Stimulated activated CD8-positive, alpha-beta memory T cell treated with anti-CD3 and anti-CD28 coated beads, Interleukin-12 subunit alpha, Interleukin-12 subunit beta, amount 100 ng/mL, for 24 hours (primary cell): Measurements from ENCODE around the gene MRPL28.
"Not testable (repeated sequence)": the region's sequence is repeated elsewhere in the genome, so short reads cannot be mapped to it uniquely, and the experiment has no call there.

Source experiments
- DNase-seq: peaks from one replicate; pipeline ENCODE4 v3.0.0-alpha.2; 2020; ENCODE audit errors: extremely low read depth

MRPL28 gene

DNA sequence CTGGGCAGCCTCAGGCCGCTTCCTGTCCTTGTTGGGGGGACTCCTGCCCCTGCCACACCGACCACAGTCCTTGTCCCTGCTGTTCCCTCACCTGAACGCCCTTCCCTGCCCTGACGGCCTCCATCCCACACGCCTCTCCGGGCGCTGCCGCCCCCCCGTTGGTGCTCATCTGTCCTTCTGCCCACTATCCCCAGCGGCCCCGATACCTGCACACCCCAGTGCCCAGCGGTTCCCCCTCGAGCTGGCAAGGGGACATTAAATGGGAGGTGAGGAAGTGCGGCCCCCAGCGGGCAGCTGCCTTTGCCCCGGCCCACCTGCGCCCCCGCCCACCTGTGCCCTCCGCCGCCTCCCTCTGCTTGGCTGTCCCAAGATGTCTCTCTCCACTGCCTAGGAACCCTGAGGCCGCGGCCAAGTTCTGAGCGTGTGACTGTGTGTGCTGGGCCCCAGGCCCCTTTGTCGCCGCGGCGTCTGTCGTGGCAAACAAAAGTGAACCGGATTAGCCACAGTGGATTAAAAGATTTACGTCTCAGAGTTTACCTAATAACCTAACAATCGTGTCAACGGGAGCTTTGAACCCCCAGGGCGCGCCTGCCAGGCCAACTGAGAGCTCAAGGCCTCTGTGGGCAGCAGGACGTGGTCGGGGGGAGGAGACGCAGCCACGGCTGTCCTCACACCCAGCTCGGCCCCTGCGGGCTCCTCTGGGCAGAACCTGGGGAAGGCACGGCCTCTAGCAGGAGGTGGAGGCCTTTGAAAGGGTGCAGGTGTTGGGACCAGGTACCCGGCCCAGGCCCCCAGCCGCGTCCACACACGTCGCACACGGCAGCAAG lies 10.3 kb downstream of the MRPL28 start:
- DNase-seq = no peak

DNA sequence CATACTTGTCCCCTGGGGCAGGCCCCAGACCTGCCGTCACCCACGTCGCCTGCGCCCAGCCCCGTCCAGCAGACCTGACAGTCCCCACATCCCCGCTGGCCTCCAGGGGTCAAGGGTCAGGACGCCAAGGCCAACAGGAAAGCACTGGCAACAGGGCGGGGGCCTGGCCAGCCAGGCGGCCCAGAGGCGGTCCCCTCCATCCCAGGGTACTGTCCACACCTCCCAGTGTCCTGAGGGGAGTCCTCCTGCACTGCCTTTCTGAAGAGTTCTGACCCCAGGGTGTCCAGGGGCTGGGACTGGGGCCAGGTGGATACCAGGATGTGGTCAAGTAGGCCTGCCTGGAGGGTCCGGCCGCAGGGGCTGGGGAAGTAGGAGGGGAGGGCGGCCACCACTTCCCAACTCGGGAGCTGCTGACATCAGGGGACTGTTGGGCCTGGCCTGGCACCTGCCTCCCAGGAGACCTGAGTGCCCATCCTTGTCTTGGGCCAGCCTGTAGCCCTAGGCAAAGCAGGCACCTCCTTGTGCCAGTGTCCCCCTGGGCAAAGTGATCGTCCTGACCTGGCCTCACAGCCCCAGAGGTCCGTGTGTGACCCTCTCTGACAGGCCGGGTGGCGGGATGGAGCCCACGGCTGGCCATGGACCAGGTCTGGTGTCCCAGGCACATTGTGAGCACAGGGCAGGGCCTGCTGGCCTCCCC lies 11.1 kb downstream of the MRPL28 start:
- DNase-seq = no peak

DNA sequence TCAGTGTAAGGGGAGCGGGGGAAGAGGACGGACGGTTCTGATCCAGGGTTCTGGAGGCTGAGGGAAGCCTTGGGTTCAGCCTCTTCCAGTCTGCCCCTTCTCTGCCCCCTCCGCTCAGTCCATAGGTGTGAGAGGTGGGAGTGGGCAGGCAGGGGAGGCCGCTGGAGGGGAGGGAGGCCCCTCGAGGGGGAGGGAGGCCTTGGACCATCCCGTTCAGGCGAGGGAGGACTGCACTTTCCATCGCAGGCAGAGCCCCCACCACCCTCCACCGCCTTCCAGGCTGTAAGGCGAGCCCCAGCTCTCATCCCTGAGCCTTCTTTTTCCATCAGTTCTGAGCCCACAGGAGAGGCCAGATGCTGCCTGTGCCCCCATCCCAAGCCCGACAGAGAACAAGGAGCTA lies 13.6 kb downstream of the MRPL28 start:
- no peak for DNase-seq

DNA sequence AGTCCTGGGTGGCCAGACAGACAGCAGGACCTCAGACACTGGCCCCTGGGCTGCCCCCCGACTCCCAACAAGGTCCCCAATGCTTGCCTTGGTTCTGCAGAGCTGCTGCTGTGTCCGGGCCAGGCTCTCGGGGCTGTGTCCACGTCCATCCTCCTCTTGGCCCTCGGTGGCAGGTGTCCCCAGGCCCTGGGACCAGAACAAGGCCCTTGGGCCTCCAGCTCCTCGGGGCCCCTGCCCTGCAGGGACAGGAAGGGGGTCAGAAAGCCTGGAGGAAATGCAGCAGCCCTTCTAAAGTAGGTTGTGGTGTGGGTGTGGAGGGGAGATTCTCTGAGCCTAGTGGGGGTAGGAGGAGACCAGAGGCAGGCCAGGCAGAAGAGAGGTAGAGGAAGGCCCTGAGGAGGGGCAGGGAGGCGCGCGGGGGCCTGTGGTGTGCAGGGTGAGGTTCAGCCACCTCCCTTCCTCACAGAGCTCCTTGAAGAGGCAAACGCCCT lies 15.3 kb downstream of the MRPL28 start:
- no peak for DNase-seq

DNA sequence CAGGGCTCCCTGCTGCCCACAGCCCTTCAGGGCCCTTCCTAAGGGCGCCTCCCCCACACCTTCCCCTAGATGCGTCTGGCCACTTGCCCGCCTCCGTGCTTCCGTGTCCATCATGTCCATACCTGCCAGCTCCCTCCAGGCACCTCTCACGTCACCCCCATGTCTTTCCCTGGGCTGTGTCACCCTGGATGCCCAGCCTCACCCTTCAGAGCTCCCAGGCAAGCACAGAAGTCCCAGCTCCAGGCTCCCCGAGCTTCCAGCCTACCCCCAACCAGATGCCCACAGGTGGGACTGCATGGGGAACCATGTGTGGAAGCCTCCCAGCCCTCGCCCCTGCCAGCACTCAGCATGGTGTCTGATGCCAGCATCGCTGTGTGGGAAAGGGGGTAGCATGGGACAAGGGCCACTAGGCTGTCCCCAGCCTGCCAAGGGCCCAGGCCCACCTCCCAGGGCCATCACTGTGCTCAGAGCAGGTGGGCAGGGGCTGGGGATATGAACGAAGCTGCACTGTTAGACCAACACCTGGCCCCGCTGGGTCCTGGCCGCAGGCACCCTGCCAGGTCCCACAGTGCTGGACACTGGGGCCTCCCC lies 16.0 kb downstream of the MRPL28 start:
- no peak for DNase-seq

DNA sequence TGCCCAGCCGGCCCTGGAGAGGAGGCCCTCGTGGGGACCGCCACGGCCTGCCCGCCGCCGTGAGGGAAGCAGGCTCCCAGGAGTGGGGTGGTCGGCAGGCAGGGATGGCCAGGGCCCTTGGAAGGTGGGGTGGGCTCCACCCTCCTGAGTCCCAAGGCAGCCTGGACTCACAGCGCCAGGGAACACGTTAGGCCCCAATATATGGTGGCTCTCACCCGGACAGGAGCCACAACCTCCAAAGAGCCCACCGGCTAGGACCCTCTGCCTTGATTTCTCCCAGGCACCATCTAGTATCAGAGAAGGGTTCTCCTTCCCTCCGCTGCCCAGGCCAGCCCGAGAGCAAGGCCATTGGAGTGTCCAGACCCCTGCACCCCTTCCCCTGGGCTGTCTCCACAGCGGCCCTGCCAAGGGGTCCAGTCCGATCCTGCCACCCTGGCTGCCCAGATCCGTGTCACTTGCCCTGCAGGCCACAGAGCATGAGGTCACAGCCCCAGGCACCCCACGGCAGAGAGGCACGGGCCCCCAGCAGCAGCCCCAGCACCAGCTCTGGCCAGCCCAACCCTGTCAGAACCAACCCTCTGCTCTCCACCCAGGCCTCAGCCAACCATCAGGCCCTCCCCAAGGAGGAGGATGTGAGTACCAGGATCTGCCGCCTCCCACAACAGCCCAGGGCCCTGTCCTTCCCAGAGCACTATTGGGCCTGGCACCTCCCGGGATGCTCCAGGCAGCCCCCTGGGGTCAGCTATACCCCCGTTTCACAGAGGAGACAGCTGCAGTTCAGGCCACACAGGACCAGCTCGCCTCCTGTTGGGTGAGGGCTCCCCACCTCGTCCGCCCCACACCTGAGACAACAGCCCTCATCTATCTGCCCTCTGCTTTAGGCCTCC lies 16.7 kb downstream of the MRPL28 start:
- DNase-seq = no peak

DNA sequence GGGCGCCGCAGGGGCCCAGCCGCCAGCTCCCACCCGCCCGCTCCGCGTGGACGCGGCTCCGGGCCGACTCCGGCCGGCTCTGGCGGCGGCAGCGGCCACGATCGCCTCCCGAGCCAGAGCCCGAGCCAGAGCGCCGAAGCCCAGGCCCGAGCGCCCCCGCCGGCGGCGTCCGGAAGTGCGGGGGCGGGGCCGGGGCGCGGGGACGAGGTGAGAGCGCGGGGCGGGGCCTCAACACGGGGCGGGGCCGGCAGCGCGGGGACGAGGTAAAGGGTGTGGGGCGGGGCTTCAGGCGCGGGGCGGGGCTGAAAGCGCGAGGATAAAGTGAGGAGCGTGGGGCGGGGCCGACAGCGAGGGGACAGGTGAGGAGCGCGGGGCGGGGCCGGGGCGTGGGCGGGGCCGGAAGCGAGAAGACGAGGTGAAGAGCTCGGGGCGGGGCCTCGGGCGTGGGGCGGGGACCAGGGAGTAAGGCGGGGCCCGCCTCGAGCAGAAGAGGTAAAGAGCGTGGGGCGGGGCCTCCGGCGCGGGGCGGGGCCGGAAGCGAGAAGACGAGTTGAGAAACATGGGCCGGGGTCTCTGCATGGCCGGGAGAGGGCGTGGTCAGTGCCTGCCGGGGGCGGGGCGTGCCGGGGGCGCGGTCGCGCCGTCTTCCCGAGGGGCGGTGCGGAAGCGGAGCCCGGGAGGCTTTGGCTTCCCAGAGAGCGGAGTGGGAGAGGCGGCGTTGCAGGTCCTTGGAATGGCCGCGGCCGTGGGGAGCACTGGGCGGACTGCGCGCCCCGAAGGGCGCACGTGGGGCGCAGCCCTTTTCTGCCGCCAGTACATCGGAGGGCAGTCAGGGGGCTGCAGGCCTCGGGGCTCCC lies 17.6 kb downstream of the MRPL28 start, which contains the start of gene AXIN1:
Gene AXIN1, minus strand, starts transcription at position 177 of the 857 bp plus-strand sequence. CDS start 5,698 bp downstream, outside the sequence.
- DNase-seq = peak; percentile 100

DNA sequence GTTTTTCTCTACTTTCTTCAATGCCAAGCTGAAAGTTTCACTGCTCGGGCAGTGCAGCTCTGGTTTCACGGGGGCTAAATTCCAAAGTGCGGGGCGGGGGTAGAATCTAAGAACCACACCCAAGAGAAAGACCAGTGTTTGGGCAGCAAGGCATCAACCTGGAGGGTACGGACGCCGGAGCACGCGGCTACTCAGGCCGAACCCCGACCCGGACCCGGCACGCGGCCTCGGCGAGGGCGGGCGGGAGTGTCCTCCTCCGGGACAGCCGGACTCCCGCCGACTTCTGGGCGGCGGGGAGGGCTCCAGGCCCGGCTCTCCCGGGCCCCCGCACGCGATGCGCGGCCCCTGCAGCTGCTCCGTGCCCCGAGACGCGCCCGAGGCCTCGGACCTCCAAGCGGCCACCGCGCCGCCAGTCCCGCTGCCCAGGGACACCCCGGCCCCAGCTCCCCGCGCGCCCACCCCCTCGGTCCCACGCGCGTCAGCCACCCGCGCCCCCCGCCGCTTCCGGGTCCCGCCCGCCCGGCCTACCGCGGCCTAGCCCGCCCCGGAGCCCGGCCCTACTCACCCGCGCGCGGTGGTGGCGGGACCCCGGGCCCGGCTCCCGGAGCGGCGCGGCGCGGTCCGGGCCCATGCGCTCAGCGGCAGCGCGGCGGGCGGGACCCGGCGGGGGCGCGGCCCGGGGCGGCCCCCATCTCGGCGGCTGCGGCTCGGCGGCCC lies 18.4 kb downstream of the MRPL28 start:
- DNase-seq = no peak

DNA sequence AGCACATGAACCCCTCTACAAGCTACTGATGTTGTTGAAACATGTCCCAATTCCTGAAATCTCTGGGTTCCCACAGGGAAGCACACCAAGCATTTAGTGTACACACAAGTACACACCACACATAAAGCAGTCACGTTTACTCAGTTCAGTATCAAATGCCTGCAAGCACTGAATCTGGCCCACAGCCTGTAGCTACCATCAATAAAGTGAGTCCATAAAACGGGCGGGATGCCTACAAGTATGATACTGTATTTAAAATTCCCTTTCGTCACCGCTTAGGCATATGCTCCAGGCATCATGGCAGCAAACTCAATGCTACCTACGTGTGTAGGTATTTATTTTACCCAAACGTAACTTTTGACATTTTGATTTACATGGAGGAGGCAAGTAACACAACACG lies 20.1 kb downstream of the MRPL28 start:
- DNase-seq = no peak

DNA sequence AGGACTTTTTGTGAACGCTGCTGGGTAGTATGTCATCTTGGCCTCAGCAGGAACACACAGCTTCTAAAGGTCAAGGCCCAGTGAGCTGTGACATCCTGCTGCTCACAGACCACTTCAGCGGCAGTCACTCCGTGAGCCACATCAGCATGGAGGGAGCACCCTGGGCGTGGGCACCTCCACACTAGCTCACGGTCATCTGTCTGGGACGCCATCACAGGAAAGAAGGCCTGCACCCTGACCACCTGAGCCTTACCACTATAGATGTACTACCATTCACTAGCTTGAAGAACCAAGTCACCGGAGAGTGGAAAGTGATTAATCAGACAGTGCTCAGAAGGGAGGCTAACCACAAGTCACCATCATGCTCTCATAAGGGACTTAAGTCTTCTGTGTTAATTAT lies 21.1 kb downstream of the MRPL28 start:
- DNase-seq = no peak

DNA sequence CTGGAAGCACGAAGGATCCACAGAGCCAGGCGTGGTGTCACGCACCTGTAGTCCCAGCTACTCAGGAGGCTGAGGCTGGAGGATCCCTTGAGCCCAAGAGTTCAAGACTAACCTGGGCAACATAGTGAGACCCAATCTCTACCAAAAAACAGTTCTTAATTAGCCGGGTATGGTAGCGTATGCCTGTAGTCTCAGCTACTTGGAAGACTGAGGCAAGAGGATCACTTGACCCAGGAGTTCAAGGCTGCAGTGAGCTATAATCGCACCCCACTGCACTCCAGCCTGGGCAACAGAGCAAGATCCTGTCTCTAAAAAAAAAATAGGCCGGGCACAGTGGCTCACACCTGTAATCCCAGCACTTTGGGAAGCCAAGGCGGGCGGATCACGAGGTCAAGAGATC lies 21.8 kb downstream of the MRPL28 start:
- not testable (repeated sequence) for DNase-seq

DNA sequence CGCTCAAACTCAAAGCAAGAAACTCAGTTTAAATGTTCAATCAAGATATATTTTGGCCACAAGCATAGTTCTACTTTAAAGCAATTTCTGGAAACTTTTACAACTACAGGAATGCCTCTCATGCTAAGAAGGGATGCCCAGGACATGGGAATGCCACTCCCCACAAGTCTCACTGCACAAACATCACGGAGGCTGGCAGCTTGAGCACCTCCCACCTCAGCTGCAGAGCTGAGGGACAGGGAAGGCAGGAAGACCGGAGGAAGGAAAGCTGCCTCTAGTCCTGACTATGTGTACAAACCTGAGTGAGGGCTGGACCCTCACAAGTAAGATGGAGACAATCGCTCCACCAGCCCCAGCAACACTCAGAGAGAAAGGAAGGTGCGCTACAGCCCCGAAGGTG lies 23.1 kb downstream of the MRPL28 start:
- no peak for DNase-seq

DNA sequence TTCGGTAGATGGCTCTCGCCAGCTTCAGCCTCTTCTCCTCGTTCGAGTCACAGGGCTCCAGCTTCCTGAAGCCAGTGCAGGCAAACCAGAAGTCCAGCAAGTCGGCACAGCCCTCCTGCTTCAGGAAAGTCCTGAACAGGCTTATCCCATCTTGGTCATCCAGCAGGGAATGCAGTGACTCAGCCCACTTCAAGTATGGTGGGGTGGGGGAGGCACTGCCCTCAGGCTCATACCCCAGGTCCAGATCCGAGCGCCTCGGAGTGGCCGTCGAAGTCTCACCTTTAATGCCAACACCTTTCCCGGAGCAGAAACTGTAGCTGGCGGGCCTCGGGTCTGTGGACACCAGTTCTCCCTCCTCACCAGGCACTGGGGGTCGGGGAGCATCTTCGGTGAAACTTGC lies 23.8 kb downstream of the MRPL28 start:
- DNase-seq = no peak

DNA sequence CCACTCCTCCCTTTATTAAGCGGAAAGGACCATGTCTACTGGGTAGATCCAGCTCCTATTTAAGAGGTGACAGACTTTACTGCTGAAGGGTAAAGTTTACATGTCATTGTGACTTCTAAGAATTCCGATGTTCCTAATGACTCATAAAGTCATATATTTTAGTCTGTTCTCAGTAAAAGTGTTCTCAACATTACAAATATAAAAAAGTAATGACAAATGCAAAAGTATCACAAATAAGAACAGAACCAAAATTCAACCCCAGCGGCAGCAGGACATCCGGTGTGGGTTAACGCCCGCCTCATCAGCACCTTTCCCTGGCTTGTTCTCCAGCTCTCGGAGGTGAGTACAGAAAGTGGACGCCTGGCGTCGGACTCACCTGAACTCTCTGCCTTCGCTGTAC lies 24.6 kb downstream of the MRPL28 start:
- DNase-seq = no peak

DNA sequence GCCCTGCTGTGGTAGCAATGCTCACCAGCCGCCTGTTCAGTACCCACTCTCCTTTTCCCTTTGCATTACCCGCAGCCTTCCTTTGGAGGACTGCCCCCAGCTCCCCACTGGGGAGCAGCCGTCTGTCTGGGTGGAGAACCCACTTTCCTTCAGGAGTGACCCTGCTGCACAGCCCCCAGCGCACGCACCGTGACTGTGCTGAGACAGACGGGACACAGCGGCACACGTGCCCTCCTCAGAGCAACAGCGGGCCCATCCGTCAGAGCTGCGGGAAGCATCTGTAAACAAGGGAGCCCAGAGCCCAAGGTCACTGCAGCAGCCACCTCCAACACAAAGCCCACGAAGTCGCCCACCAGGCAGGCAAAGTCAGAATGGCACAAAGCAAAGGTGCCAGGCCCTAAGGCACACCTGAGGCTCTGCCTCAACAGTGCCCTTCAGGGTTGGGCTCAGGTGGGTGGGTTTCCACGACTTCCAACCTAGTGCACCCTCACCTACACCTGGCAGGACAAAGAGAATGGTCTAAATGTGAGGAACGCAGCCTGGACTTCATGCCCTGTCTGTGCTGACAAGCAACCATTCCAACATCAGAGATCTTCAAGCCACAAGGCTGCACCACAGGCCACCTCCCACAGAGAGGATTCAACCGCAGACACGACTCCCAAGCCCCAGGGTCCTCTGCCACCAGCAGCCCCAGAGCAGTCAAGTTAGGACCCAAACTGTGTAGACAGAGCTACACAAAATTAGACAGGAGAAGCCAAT lies 27.7 kb downstream of the MRPL28 start:
- no peak for DNase-seq

DNA sequence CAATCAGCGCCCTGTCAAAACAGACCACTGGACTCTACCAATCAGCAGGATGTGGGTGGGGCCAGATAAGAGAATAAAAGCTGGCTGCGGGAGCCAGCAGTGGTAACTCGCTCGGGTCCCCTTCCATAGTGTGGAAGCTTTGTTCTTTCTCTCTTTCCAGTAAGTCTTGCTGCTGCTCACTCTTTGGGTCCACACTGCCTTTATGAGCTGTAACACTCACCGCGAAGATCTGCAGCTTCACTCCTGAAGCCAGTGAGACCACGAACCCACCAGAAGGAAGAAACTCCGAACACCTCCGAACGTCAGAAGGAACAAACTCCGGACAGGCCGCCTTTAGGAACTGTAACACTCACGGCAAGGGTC lies 28.4 kb downstream of the MRPL28 start:
- not testable (repeated sequence) for DNase-seq

DNA sequence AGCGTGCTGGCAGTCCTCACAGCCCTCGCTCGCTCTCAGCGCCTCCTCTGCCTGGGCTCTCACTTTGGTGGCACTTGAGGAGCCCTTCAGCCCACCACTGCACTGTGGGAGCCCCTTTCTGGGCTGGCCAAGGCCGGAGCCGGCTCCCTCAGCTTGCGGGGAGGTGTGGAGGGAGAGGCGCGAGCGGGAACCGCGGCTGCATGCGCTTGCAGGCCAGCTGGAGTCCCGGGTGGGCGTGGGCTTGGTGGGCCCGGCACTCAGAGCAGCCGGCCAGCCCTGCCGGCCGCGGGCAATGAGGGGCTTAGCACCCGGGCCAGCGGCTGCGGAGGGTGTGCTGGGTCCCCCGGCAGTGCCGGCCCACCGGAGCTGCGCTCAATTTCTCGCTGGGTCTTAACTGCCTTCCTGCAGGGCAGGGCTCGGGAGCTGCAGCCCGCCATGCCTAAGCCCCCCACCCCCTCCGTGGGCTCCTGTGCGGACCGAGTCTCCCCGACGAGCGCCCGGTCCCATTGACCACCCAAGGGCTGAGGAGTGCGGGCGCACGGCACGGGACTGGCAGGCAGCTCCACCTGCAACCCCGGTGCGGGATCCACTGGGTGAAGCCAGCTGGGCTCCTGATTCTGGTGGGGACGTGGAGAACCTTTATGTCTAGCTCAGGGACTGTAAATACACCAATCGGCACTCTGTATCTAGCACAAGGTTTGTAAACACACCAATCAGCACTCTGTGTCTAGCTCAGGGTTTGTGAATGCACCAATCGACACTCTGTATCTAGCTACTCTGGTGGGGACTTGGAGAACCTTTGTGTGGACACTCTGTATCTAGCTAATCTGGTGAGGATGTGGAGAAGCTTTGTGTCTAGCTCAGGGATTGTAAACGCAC lies 29.0 kb downstream of the MRPL28 start:
- not testable (repeated sequence) for DNase-seq

DNA sequence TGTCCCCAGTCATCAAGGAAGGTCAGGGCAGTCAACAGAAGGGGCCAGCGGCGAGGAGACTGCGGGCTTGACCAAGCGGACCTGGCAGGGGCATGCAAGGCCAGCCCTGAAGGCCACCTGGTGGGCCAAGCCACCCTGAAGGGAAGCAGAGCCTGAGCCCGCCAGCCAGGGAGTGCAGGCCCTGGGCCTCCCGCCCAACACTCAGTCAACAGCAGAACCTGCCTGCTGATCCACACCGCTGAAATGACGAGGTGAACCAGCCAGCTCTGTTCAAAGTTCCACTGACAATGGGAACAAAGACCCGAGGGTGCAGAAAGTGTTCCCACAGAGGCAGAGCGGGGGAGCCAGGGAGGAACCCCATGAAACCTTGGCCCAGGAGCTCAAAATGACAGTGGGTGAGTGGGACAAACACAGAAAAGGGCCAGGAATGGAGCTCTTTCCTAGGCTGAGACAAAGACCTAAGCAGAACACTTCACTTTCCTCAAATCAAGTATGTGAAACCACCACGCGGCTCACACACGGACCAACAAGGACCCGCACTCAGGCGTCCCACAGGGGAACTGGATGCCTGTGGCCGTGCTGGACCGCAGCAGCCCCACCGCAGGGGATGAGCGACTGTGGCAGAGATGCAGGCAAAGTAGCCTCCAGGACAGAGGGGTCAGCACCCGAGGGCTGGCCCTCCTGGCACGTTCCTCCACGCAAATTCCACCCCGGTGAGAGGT lies 29.8 kb downstream of the MRPL28 start:
- no peak for DNase-seq
